ENCODE data around the gene CUEDC2.

Gene CUEDC2

GRCh38 chr10:102414749-102415148, 17.6 kb downstream of the CUEDC2 start:
- in situ Hi-C loops (cut with HindIII; ENCODE audit: low sequenced_read_pairs), result no loop called here
- no peak for DNase-seq (ENCODE audit: low read depth)
- TF ChIP-seq CTCF (IDR thresholded peaks at IDR 0.05; ENCODE audit: low read depth, low read length, missing control alignments), result no peak
- no peak overlapping the region for H3K4me3 ChIP-seq (ENCODE audit: low read depth, low read length)

GRCh38 chr10:102413806-102414561, 18.4 kb downstream of the CUEDC2 start:
- no peak for TF ChIP-seq CTCF (IDR thresholded peaks at IDR 0.05; ENCODE audit: low read depth, low read length, missing control alignments)
- DNase-seq (ENCODE audit: low read depth), result no peak
- H3K4me3 ChIP-seq (ENCODE audit: low read depth, low read length), result no peak overlapping the region
- in situ Hi-C loops (cut with HindIII; ENCODE audit: low sequenced_read_pairs), result no loop called here

- DNase-seq (ENCODE audit: low read depth), result no peak
- in situ Hi-C loops (cut with HindIII; ENCODE audit: low sequenced_read_pairs), result no loop called here
- TF ChIP-seq CTCF (IDR thresholded peaks at IDR 0.05; ENCODE audit: low read depth, low read length, missing control alignments), result no peak
- H3K4me3 ChIP-seq (ENCODE audit: low read depth, low read length), result no peak overlapping the region
These were observed 19.2 kb downstream of the CUEDC2 start for GRCh38 chr10:102413053-102413705.

GRCh38 chr10:102412293-102412692, 20.1 kb downstream of the CUEDC2 start:
- in situ Hi-C loops (cut with HindIII; ENCODE audit: low sequenced_read_pairs), result no loop called here
- H3K4me3 ChIP-seq (ENCODE audit: low read depth, low read length), result no peak overlapping the region

GRCh38 chr10:102411341-102412255, 20.8 kb downstream of the CUEDC2 start:
- no peak overlapping the region for H3K4me3 ChIP-seq (ENCODE audit: low read depth, low read length)
- no peak for TF ChIP-seq CTCF (IDR thresholded peaks at IDR 0.05; ENCODE audit: low read depth, low read length, missing control alignments)
- no peak for DNase-seq (ENCODE audit: low read depth)
- in situ Hi-C loops (cut with HindIII; ENCODE audit: low sequenced_read_pairs), result no loop called here

More at GRCh38 chr10:102412293-102412692, 20.1 kb downstream of the CUEDC2 start:
- no peak for TF ChIP-seq CTCF (IDR thresholded peaks at IDR 0.05; ENCODE audit: low read depth, low read length, missing control alignments)
- no peak for DNase-seq (ENCODE audit: low read depth)

- TF ChIP-seq CTCF (IDR thresholded peaks at IDR 0.05; ENCODE audit: low read depth, low read length, missing control alignments), result no peak
- in situ Hi-C loops (cut with HindIII; ENCODE audit: low sequenced_read_pairs), result no loop called here
- DNase-seq (ENCODE audit: low read depth), result no peak
- H3K4me3 ChIP-seq (ENCODE audit: low read depth, low read length), result peak overlapping the region; percentile 32
These were observed 21.8 kb downstream of the CUEDC2 start for GRCh38 chr10:102410429-102411073.

All from astrocyte of the cerebellum (primary cell).